ENCODE data around the gene GFY.
A peak's percentile ranks its signal among the peaks of the same experiment; 100 is the strongest.
"Not testable (repeated sequence)": the region's sequence is repeated elsewhere in the genome, so short reads cannot be mapped to it uniquely, and the experiment has no call there.

Gene GFY

GRCh38 chr19:49470615-49470978, 45.4 kb downstream of the GFY start:
- no peak overlapping the region for H3K4me3 ChIP-seq (ENCODE audit: low read depth, low read length)
- DNase-seq (ENCODE audit: low read depth), result no peak
- TF ChIP-seq, protein P1, sequence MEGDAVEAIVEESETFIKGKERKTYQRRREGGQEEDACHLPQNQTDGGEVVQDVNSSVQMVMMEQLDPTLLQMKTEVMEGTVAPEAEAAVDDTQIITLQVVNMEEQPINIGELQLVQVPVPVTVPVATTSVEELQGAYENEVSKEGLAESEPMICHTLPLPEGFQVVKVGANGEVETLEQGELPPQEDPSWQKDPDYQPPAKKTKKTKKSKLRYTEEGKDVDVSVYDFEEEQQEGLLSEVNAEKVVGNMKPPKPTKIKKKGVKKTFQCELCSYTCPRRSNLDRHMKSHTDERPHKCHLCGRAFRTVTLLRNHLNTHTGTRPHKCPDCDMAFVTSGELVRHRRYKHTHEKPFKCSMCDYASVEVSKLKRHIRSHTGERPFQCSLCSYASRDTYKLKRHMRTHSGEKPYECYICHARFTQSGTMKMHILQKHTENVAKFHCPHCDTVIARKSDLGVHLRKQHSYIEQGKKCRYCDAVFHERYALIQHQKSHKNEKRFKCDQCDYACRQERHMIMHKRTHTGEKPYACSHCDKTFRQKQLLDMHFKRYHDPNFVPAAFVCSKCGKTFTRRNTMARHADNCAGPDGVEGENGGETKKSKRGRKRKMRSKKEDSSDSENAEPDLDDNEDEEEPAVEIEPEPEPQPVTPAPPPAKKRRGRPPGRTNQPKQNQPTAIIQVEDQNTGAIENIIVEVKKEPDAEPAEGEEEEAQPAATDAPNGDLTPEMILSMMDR (IDR thresholded peaks at IDR 0.05; ENCODE audit: insufficient read depth, low read depth, low read length, missing control alignments), result no peak

DNA sequence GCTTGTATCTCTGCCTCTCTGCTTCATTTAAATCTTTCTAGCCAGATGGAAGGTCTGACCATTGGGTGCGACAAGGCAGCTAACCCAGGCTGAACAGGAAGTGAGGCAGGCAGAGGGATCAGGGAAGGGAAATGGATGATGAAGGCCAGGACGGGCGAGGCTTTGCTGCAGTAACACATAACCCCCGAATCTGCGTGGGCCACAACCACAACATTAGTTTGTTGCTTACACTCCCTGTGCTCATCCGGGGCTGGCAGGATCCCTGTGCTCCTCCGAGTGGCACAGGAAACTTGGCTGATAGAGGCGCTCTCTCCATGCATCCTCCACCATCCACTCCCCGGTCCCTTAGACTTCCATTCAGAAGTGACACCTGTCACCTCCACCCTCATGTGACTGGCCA, 47.7 kb downstream of the GFY start:
- TF ChIP-seq, protein P1 (IDR thresholded peaks at IDR 0.05; ENCODE audit: insufficient read depth, low read depth, low read length, missing control alignments), result no peak
- H3K4me3 ChIP-seq (ENCODE audit: low read depth, low read length), result no peak overlapping the region
- no peak for DNase-seq (ENCODE audit: low read depth)

GRCh38 chr19:49473501-49473867, 48.3 kb downstream of the GFY start:
- not testable (repeated sequence) for DNase-seq (ENCODE audit: low read depth)
- peak overlapping the region; percentile 67 for H3K4me3 ChIP-seq (ENCODE audit: low read depth, low read length)

GRCh38 chr19:49473868-49474541, 48.8 kb downstream of the GFY start, which contains the start of gene FLT3LG:
FLT3LG (plus strand) TSS chr19:49474215; CDS start chr19:49474640, 425 bp downstream.
- TF ChIP-seq, protein P1 (IDR thresholded peaks at IDR 0.05; ENCODE audit: insufficient read depth, low read depth, low read length, missing control alignments), result peak; percentile 98
- peak; percentile 93 for DNase-seq (ENCODE audit: low read depth)
- peak within 1 kb of the TSS; percentile 67 for H3K4me3 ChIP-seq (ENCODE audit: low read depth, low read length)

- TF ChIP-seq, protein P1 (IDR thresholded peaks at IDR 0.05; ENCODE audit: insufficient read depth, low read depth, low read length, missing control alignments), result no peak
- H3K4me3 ChIP-seq (ENCODE audit: low read depth, low read length), result peak overlapping the region; percentile 67
Measured at GRCh38 chr19:49474542-49474924, 49.3 kb downstream of the GFY start.

DNA sequence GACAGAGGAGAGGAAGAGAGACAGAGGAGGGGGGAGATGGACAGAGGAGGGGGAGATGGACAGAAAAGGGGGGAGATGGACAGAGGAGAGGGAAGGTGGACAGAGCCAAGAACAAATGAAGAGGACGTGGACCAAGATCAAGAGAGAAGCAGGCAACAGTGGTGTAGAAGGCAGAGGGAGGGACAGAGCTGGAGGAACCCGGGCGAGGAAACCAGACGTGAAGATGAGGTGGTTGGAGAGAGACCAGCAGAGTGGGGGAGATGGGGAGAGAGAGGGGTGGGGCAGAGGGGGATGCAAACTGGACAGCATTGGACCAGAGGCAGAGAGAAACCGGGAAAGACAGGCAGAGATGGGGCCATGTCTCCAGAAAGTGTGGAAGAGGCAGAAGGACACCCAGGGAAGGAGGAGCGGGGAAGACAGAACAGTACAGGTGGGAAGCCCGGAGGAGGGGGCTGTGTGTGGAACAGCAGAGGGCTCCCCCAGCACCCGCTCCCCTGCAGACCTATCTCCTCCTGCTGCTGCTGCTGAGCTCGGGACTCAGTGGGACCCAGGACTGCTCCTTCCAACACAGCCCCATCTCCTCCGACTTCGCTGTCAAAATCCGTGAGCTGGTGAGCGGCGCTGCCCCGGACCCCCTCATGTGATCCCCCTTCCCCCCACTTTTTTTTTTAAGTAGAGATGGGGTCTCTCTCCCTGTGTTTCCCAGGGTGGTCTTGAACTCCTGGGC, 50.2 kb downstream of the GFY start:
- DNase-seq (ENCODE audit: low read depth), result peak; percentile 1
- no peak overlapping the region for H3K4me3 ChIP-seq (ENCODE audit: low read depth, low read length)
- TF ChIP-seq, protein P1 (IDR thresholded peaks at IDR 0.05; ENCODE audit: insufficient read depth, low read depth, low read length, missing control alignments), result no peak

More at GRCh38 chr19:49474542-49474924, 49.3 kb downstream of the GFY start:
- DNase-seq (ENCODE audit: low read depth), result no peak

GRCh38 chr19:49475995-49476880, 51.0 kb downstream of the GFY start:
- no peak overlapping the region for H3K4me3 ChIP-seq (ENCODE audit: low read depth, low read length)
- TF ChIP-seq, protein P1 (IDR thresholded peaks at IDR 0.05; ENCODE audit: insufficient read depth, low read depth, low read length, missing control alignments), result peak; percentile 32
- DNase-seq (ENCODE audit: low read depth), result peak; percentile 42

All from GM12865 (cell line).